ENCODE data around the gene WASHC2A.
"Not testable (repeated sequence)": the region's sequence is repeated elsewhere in the genome, so short reads cannot be mapped to it uniquely, and the experiment has no call there.

GRCh38 chr10:50059946-50060345, 7.8 kb upstream of the WASHC2A start:
- not testable (repeated sequence) for TF ChIP-seq CTCF, POLR2A (IDR thresholded peaks at IDR 0.05)
